ENCODE data around the gene OAS3. TPM values are rescaled to one million over a fixed set of nuclear protein-coding genes. Genes with fewer than 3 reads are reported as not detected.

Gene OAS3
- total RNA-seq, 2 donors from 2014 or later = 0.64 to 0.84 TPM

- Mint-ChIP-seq H3K36me3 (ENCODE audit: low read depth) (no peaks in the 10 kb centered on the region), H3K9me3 (peaks cover 24% of the 10 kb centered on the region), H3K4me1 (no peaks in the 10 kb centered on the region), H3K27ac (no peak overlapping the region), H3K4me3 (no peak overlapping the region), H3K27me3 (ENCODE audit: insufficient read depth) (peaks cover 24% of the 10 kb centered on the region)
- H3K36me3 ChIP-seq (ENCODE audit: control insufficient read depth, insufficient read depth, low read length) = no peaks in the 10 kb centered on the region
- no peak for DNase-seq
- H3K27ac ChIP-seq (ENCODE audit: low read depth, low read length) = no peak overlapping the region
- WGBS, 2 experiments (ENCODE audit: insufficient coverage in 1 of 2, insufficient read length in 1 of 2) = 88 to 96% methylated on average over 2 of the region's 2 CpGs
- TF ChIP-seq CTCF (conservative IDR thresholded peaks at IDR 0.05) = no peak
- H3K9me3 ChIP-seq (ENCODE audit: control insufficient read depth, low read length) = peaks cover 11% of the 10 kb centered on the region
- no peak overlapping the region for H3K9ac ChIP-seq (ENCODE audit: extremely low read depth, low read length, poor library complexity, severe bottlenecking)
- no peaks in the 10 kb centered on the region for H3K4me1 ChIP-seq (ENCODE audit: control insufficient read depth, insufficient read depth, low read length)
- H3K4me3 ChIP-seq (ENCODE audit: low read length) = no peak overlapping the region
- H3K27me3 ChIP-seq (ENCODE audit: control insufficient read depth, insufficient read depth, low read length, poor library complexity, severe bottlenecking) = peaks cover 15% of the 10 kb centered on the region
These were observed 37.0 kb upstream of the OAS3 start for GRCh38 chr12:112901271-112901670.

GRCh38 chr12:112904571-112904970 lies 33.7 kb upstream of the OAS3 start:
- Mint-ChIP-seq H3K9me3 (peaks cover 24% of the 10 kb centered on the region), H3K4me1 (peaks cover 3% of the 10 kb centered on the region), H3K27ac (no peak overlapping the region), H3K27me3 (ENCODE audit: insufficient read depth) (peaks cover 11% of the 10 kb centered on the region), H3K4me3 (no peak overlapping the region), H3K36me3 (ENCODE audit: low read depth) (no peaks in the 10 kb centered on the region)
- no peak for DNase-seq
- Histone ChIP-seq H3K9ac (ENCODE audit: extremely low read depth, low read length, poor library complexity, severe bottlenecking) (no peak overlapping the region), H3K27me3 (ENCODE audit: control insufficient read depth, insufficient read depth, low read length, poor library complexity, severe bottlenecking) (no peaks in the 10 kb centered on the region), H3K36me3 (ENCODE audit: control insufficient read depth, insufficient read depth, low read length) (no peaks in the 10 kb centered on the region), H3K4me3 (ENCODE audit: low read length) (no peak overlapping the region), H3K9me3 (ENCODE audit: control insufficient read depth, low read length) (peaks cover 11% of the 10 kb centered on the region), H3K4me1 (ENCODE audit: control insufficient read depth, insufficient read depth, low read length) (no peaks in the 10 kb centered on the region), H3K27ac (ENCODE audit: low read depth, low read length) (no peak overlapping the region)
- TF ChIP-seq CTCF (conservative IDR thresholded peaks at IDR 0.05) = no peak

GRCh38 chr12:112905451-112906089 lies 32.7 kb upstream of the OAS3 start:
- H3K27me3 Mint-ChIP-seq (ENCODE audit: insufficient read depth) = peaks cover 15% of the 10 kb centered on the region
- H3K36me3 Mint-ChIP-seq (ENCODE audit: low read depth) = no peaks in the 10 kb centered on the region

More at GRCh38 chr12:112905451-112906089, 32.7 kb upstream of the OAS3 start:
- TF ChIP-seq CTCF (conservative IDR thresholded peaks at IDR 0.05) = no peak
- Histone ChIP-seq H3K27me3 (ENCODE audit: control insufficient read depth, insufficient read depth, low read length, poor library complexity, severe bottlenecking) (no peaks in the 10 kb centered on the region), H3K4me3 (ENCODE audit: low read length) (no peak overlapping the region), H3K9ac (ENCODE audit: extremely low read depth, low read length, poor library complexity, severe bottlenecking) (no peak overlapping the region), H3K36me3 (ENCODE audit: control insufficient read depth, insufficient read depth, low read length) (no peaks in the 10 kb centered on the region), H3K9me3 (ENCODE audit: control insufficient read depth, low read length) (peaks cover 8% of the 10 kb centered on the region), H3K27ac (ENCODE audit: low read depth, low read length) (no peak overlapping the region), H3K4me1 (ENCODE audit: control insufficient read depth, insufficient read depth, low read length) (no peaks in the 10 kb centered on the region)
- Mint-ChIP-seq H3K4me3 (no peak overlapping the region), H3K9me3 (peaks cover 21% of the 10 kb centered on the region), H3K4me1 (peaks cover 3% of the 10 kb centered on the region), H3K27ac (no peak overlapping the region)
- DNase-seq = no peak
- WGBS, 2 experiments (ENCODE audit: insufficient coverage in 1 of 2, insufficient read length in 1 of 2) = 89 to 100% methylated on average over 2 to 4 of the region's 4 CpGs

Data from endodermal cell (in vitro differentiated cells).